Activated effector memory CD4-positive, alpha-beta T cell treated with Interleukin-2 at 50 U/mL for 16 hours (primary cell): ENCODE data around the gene EPG5.
A peak's percentile ranks its signal among the peaks of the same experiment; 100 is the strongest.
"Not testable (repeated sequence)": the region's sequence is repeated elsewhere in the genome, so short reads cannot be mapped to it uniquely, and the experiment has no call there.

Experiments used
- DNase-seq: peaks from one replicate; pipeline ENCODE4 v3.0.0-alpha.2; 2020

Gene EPG5

GRCh38 chr18:45860971-45861370 is 106.2 kb downstream of the EPG5 start:
- DNase-seq: no peak

- DNase-seq: no peak
Observed at GRCh38 chr18:45860492-45860891, 106.6 kb downstream of the EPG5 start.

GRCh38 chr18:45859334-45859733 is 107.8 kb downstream of the EPG5 start:
- no peak for DNase-seq

- no peak for DNase-seq
Observed at GRCh38 chr18:45856531-45856930, 110.6 kb downstream of the EPG5 start.

- no peak for DNase-seq
Observed at GRCh38 chr18:45854036-45854586, 113.0 kb downstream of the EPG5 start.

GRCh38 chr18:45852631-45853030 is 114.5 kb downstream of the EPG5 start:
- no peak for DNase-seq

- DNase-seq: no peak
Observed at GRCh38 chr18:45851161-45851925, 115.8 kb downstream of the EPG5 start.

GRCh38 chr18:45850021-45850420 is 117.1 kb downstream of the EPG5 start:
- no peak for DNase-seq

GRCh38 chr18:45849529-45849928 is 117.6 kb downstream of the EPG5 start:
- DNase-seq: no peak

- DNase-seq: not testable (repeated sequence)
Observed at GRCh38 chr18:45848643-45849042, 118.5 kb downstream of the EPG5 start.

- no peak for DNase-seq
Observed at GRCh38 chr18:45847119-45847518, 120.0 kb downstream of the EPG5 start.

GRCh38 chr18:45845410-45845809 is 121.7 kb downstream of the EPG5 start:
- no peak for DNase-seq

GRCh38 chr18:45844938-45845337 is 122.2 kb downstream of the EPG5 start:
- DNase-seq: no peak

GRCh38 chr18:45843019-45843418 is 124.1 kb downstream of the EPG5 start:
- no peak for DNase-seq

- no peak for DNase-seq
Observed at GRCh38 chr18:45841765-45842442, 125.2 kb downstream of the EPG5 start.

- DNase-seq: no peak
Observed at GRCh38 chr18:45841060-45841764, 125.9 kb downstream of the EPG5 start.

GRCh38 chr18:45839414-45840395 is 127.4 kb downstream of the EPG5 start:
- DNase-seq: no peak

GRCh38 chr18:45838302-45839070 is 128.6 kb downstream of the EPG5 start:
- no peak for DNase-seq

GRCh38 chr18:45837283-45838070 is 129.7 kb downstream of the EPG5 start:
- DNase-seq: peak; percentile 8
